Common myeloid progenitor, CD34-positive (primary cell): ENCODE measurements around the gene SORL1-AS1.

Source experiments
- CTCF ChIA-PET: fragments of 350-600 bp; sonication (Branson Sonifier 250); formaldehyde crosslinking; loops from one replicate; lab custom pipeline; 2021; ENCODE audit warnings: antibody characterized with exemption; lab: Charles Lee
- POLR2A ChIA-PET: fragments of 350-600 bp; sonication (Branson Sonifier 250); formaldehyde crosslinking; loops from one replicate; lab custom pipeline; 2021; ENCODE audit warnings: antibody characterized with exemption; lab: Charles Lee
- DNase-seq, 3 donors: peaks; one replicate each; pipeline versions ENCODE4 v3.0.0 to v3.0.0-alpha.2; 2013
- H3K27ac ChIP-seq, 2 experiments: 1 replicate in 1 of 2; 2 replicates in 1 of 2; pipeline ENCODE4 v1.7.0; 2013; ENCODE audit warnings: inconsistent platforms in 2 of 2, low read length in 2 of 2, mild to moderate bottlenecking in 2 of 2, low read depth in 1 of 2, moderate library complexity in 1 of 2; ENCODE audit not compliant: severe bottlenecking in 2 of 2, insufficient read depth in 1 of 2, poor library complexity in 1 of 2
- H3K27me3 ChIP-seq, 5 experiments: replicated peaks in 2 of 5; 1 replicate in 3 of 5; 2 replicates in 2 of 5; pipeline versions ENCODE4 v1.6.1 to v1.7.0; 2013; ENCODE audit warnings: low read length in 4 of 5, mild to moderate bottlenecking in 2 of 5, moderate library complexity in 2 of 5, inconsistent platforms in 1 of 5; ENCODE audit not compliant: insufficient read depth in 5 of 5, control insufficient read depth in 4 of 5
- H3K36me3 ChIP-seq, 4 experiments: 1 replicate in 2 of 4; 2 replicates in 2 of 4; pipeline versions ENCODE4 v1.6.1 to v1.7.0; 2013; ENCODE audit warnings: low read length in 3 of 4, control low read depth in 1 of 4, mild to moderate bottlenecking in 1 of 4; ENCODE audit not compliant: control insufficient read depth in 4 of 4, insufficient read depth in 4 of 4
- H3K4me1 ChIP-seq, 4 experiments: 1 replicate in 3 of 4; 2 replicates in 1 of 4; pipeline versions ENCODE4 v1.6.1 to v1.7.1; 2013; ENCODE audit warnings: low read length in 3 of 4, mild to moderate bottlenecking in 3 of 4, control low read depth in 1 of 4, inconsistent platforms in 1 of 4, moderate library complexity in 1 of 4; ENCODE audit not compliant: control insufficient read depth in 4 of 4, insufficient read depth in 4 of 4; ENCODE audit errors: control extremely low read depth in 1 of 4
- H3K4me3 ChIP-seq, 7 experiments: 1 replicate in 4 of 7; 2 replicates in 3 of 7; pipeline versions ENCODE4 v1.5.1 to v1.7.0; 2013; ENCODE audit warnings: mild to moderate bottlenecking in 7 of 7, low read length in 6 of 7, moderate library complexity in 6 of 7, inconsistent platforms in 2 of 7, low read depth in 2 of 7, control low read depth in 1 of 7; ENCODE audit not compliant: insufficient read depth in 4 of 7, control insufficient read depth in 1 of 7; ENCODE audit errors: extremely low read depth in 1 of 7
- H3K9me3 ChIP-seq, 5 experiments: 1 replicate in 4 of 5; 2 replicates in 1 of 5; pipeline versions ENCODE4 v1.6.1 to v1.7.1; 2013; ENCODE audit warnings: low read length in 4 of 5, mild to moderate bottlenecking in 2 of 5, inconsistent platforms in 1 of 5, low read depth in 1 of 5, moderate library complexity in 1 of 5; ENCODE audit not compliant: control insufficient read depth in 4 of 5, insufficient read depth in 2 of 5; ENCODE audit errors: control extremely low read depth in 1 of 5
- WGBS: methylation state at CpG from one replicate; pipeline ENCODE4 v1.1.5; 2013; ENCODE audit not compliant: insufficient coverage; 5-methylcytosine and 5-hydroxymethylcytosine counted together

The SORL1-AS1 gene

GRCh38 chr11:121435551-121436511 is 16.9 kb downstream of the SORL1-AS1 start:
- Histone ChIP-seq H3K36me3 (no peaks in the 10 kb centered on the region), H3K4me1 (peaks cover 12 to 40% (median 21%) of the 10 kb centered on the region in 4 experiments), H3K27ac (no peak overlapping the region), H3K4me3 (no peak overlapping the region), H3K9me3 (no peaks in the 10 kb centered on the region), H3K27me3 (no peaks in the 10 kb centered on the region)
- ChIA-PET CTCF (interaction anchor here (0.8 to 1.7 kb wide), 3 partner anchors 11 to 15 kb away, joined by 3 to 10 read pairs (median 3); no protein-coding TSS in a partner anchor), POLR2A (no interaction called here)
- peak in 2 of 3 donors; percentile 24 to 31 for DNase-seq
- 64% methylated on average over 3 of the region's 3 CpGs for WGBS

GRCh38 chr11:121435132-121435531 is 17.6 kb downstream of the SORL1-AS1 start:
- ChIA-PET POLR2A (no interaction called here), CTCF (interaction anchor here (0.7 to 1.7 kb wide), 5 partner anchors 12 to 99 kb away, joined by 3 to 10 read pairs (median 3); no protein-coding TSS in a partner anchor)
- H3K36me3 ChIP-seq = no peaks in the 10 kb centered on the region
- 35% methylated on average over 4 of the region's 4 CpGs for WGBS
- no peak overlapping the region for H3K4me3 ChIP-seq
- H3K27me3 ChIP-seq = no peaks in the 10 kb centered on the region
- H3K27ac ChIP-seq = no peak overlapping the region
- H3K9me3 ChIP-seq = no peaks in the 10 kb centered on the region
- DNase-seq = peak in 2 of 3 donors; percentile 33 to 38
- H3K4me1 ChIP-seq = peaks cover 12 to 40% (median 21%) of the 10 kb centered on the region in 4 experiments

GRCh38 chr11:121431820-121432526 is 20.8 kb downstream of the SORL1-AS1 start:
- CTCF ChIA-PET = interaction anchor here (1.0 to 1.8 kb wide), 4 partner anchors 12 to 30 kb away, joined by 3 to 4 read pairs (median 3); no protein-coding TSS in a partner anchor
- POLR2A ChIA-PET = no interaction called here
- WGBS = 100% methylated on average over 1 of the region's 4 CpGs
- DNase-seq = no peak
- no peaks in the 10 kb centered on the region for H3K36me3 ChIP-seq
- H3K9me3 ChIP-seq = no peaks in the 10 kb centered on the region
- no peaks in the 10 kb centered on the region for H3K27me3 ChIP-seq
- H3K4me1 ChIP-seq = peaks cover 10 to 38% (median 24%) of the 10 kb centered on the region in 4 experiments
- no peak overlapping the region for H3K4me3 ChIP-seq
- no peak overlapping the region for H3K27ac ChIP-seq

GRCh38 chr11:121429556-121429955 is 23.2 kb downstream of the SORL1-AS1 start:
- WGBS = 5% methylated on average over 2 of the region's 3 CpGs
- H3K27me3 ChIP-seq = no peaks in the 10 kb centered on the region
- peak in 2 of 3 donors; percentile 38 to 45 for DNase-seq
- ChIA-PET POLR2A (interaction anchor here (1.0 kb wide), 1 partner anchor 12 kb away, joined by 4 read pairs; no protein-coding TSS in a partner anchor), CTCF (interaction anchor here (0.8 to 1.6 kb wide), 10 partner anchors 10 to 110 kb away, joined by 3 to 7 read pairs (median 4); no protein-coding TSS in a partner anchor)
- H3K36me3 ChIP-seq = no peaks in the 10 kb centered on the region
- H3K4me1 ChIP-seq = peaks cover 5 to 19% (median 15%) of the 10 kb centered on the region in 4 experiments
- H3K27ac ChIP-seq = no peak overlapping the region
- no peaks in the 10 kb centered on the region for H3K9me3 ChIP-seq
- H3K4me3 ChIP-seq = no peak overlapping the region

GRCh38 chr11:121427400-121427744 is 25.4 kb downstream of the SORL1-AS1 start:
- H3K27ac ChIP-seq = no peak overlapping the region
- peak overlapping the region in 6 of 7 experiments; percentile 9 to 79 (median 46) for H3K4me3 ChIP-seq
- 0% methylated on average over 7 of the region's 8 CpGs for WGBS
- no peaks in the 10 kb centered on the region for H3K9me3 ChIP-seq
- ChIA-PET CTCF (interaction anchor here (0.7 to 2.4 kb wide), 13 partner anchors 10 to 164 kb away, joined by 3 to 10 read pairs (median 4); no protein-coding TSS in a partner anchor), POLR2A (no interaction called here)
- no peaks in the 10 kb centered on the region for H3K27me3 ChIP-seq
- H3K36me3 ChIP-seq = no peaks in the 10 kb centered on the region
- DNase-seq = no peak
- H3K4me1 ChIP-seq = peaks cover 5 to 26% (median 19%) of the 10 kb centered on the region in 4 experiments

GRCh38 chr11:121426476-121427399 is 26.0 kb downstream of the SORL1-AS1 start:
- DNase-seq = peak; percentile 41 to 70 (median 60)
- peak overlapping the region in 6 of 7 experiments; percentile 35 to 79 (median 52) for H3K4me3 ChIP-seq
- H3K9me3 ChIP-seq = no peaks in the 10 kb centered on the region
- no peaks in the 10 kb centered on the region for H3K36me3 ChIP-seq
- CTCF ChIA-PET = interaction anchor here (0.7 to 2.4 kb wide), 13 partner anchors 9 to 165 kb away, joined by 3 to 10 read pairs (median 4); no protein-coding TSS in a partner anchor
- no peak overlapping the region for H3K27ac ChIP-seq
- H3K4me1 ChIP-seq = peaks cover 5 to 31% (median 21%) of the 10 kb centered on the region in 4 experiments
- no peaks in the 10 kb centered on the region for H3K27me3 ChIP-seq
- POLR2A ChIA-PET = interaction anchor here (0.5 kb wide), 1 partner anchor 16 kb away, joined by 4 read pairs; no protein-coding TSS in a partner anchor
- WGBS = 25% methylated on average over 36 of the region's 48 CpGs
